Chondrocyte (in vitro differentiated cells): ENCODE data around the gene ECI1. TPM values are rescaled to one million over a fixed set of nuclear protein-coding genes. Genes with fewer than 3 reads are reported as not detected.

Experiments
- DNase-seq: peaks from one replicate; pipeline ENCODE4 v3.0.0; 2021; ENCODE audit warnings: mixed read lengths, low spot score
- H3K27ac Mint-ChIP-seq: one replicate; pipeline ENCODE4 v1.8.0; 2021; ENCODE audit warnings: mild to moderate bottlenecking, moderate library complexity, mixed read lengths; ENCODE audit not compliant: unreplicated experiment
- H3K27me3 Mint-ChIP-seq: 2 replicates; pipeline ENCODE4 v1.8.0; 2021; ENCODE audit warnings: low read depth, mixed read lengths
- H3K36me3 Mint-ChIP-seq: 2 replicates; pipeline ENCODE4 v1.8.0; 2021; ENCODE audit warnings: low read depth, mixed read lengths
- H3K4me1 Mint-ChIP-seq: 2 replicates; pipeline ENCODE4 v1.8.0; 2021; ENCODE audit warnings: low read depth, mild to moderate bottlenecking, mixed read lengths
- H3K4me3 Mint-ChIP-seq: one replicate; pipeline ENCODE4 v1.8.0; 2021; ENCODE audit warnings: mild to moderate bottlenecking, moderate library complexity, mixed read lengths; ENCODE audit not compliant: unreplicated experiment
- H3K9me3 Mint-ChIP-seq: 2 replicates; pipeline ENCODE4 v1.8.0; 2021; ENCODE audit warnings: low read depth, mixed read lengths
- CTCF ChIP-seq: fragments of 200-600 bp; sonication (generic); IDR thresholded peaks from 2 replicates; pipeline ENCODE4 v1.5.0; 2021; ENCODE audit warnings: antibody characterized with exemption, mild to moderate bottlenecking, moderate library complexity
- total RNA-seq: library from RNA; stranded (reverse); gene quantifications from 3 replicates; pipeline ENCODE4 v1.2.1, GENCODE V29; 2021

The ECI1 gene
- total RNA-seq, 1 donor from 2014 or later = 44.5 TPM

GRCh38 chr16:2230376-2230775 lies 21.0 kb downstream of the ECI1 start:
- Mint-ChIP-seq H3K9me3 (no peaks in the 10 kb centered on the region), H3K4me3 (no peak overlapping the region), H3K27me3 (no peaks in the 10 kb centered on the region), H3K36me3 (peaks cover 13% of the 10 kb centered on the region), H3K27ac (no peak overlapping the region), H3K4me1 (peaks cover 7% of the 10 kb centered on the region)
- no peak for TF ChIP-seq CTCF
- DNase-seq = no peak

GRCh38 chr16:2229632-2230250 lies 21.6 kb downstream of the ECI1 start:
- no peak for TF ChIP-seq CTCF
- H3K27ac Mint-ChIP-seq = no peak overlapping the region
- H3K9me3 Mint-ChIP-seq = no peaks in the 10 kb centered on the region
- no peaks in the 10 kb centered on the region for H3K27me3 Mint-ChIP-seq
- DNase-seq = no peak
- H3K4me1 Mint-ChIP-seq = peaks cover 11% of the 10 kb centered on the region
- H3K36me3 Mint-ChIP-seq = peaks cover 11% of the 10 kb centered on the region
- no peak overlapping the region for H3K4me3 Mint-ChIP-seq

- Mint-ChIP-seq H3K27ac (no peak overlapping the region), H3K4me1 (peaks cover 17% of the 10 kb centered on the region), H3K9me3 (no peaks in the 10 kb centered on the region), H3K27me3 (no peaks in the 10 kb centered on the region), H3K36me3 (peaks cover 11% of the 10 kb centered on the region), H3K4me3 (no peak overlapping the region)
- no peak for DNase-seq
- TF ChIP-seq CTCF = no peak
Measured at GRCh38 chr16:2229091-2229490, 22.3 kb downstream of the ECI1 start.

- DNase-seq = no peak
- no peaks in the 10 kb centered on the region for H3K9me3 Mint-ChIP-seq
- no peak overlapping the region for H3K4me3 Mint-ChIP-seq
- no peaks in the 10 kb centered on the region for H3K27me3 Mint-ChIP-seq
- no peak for TF ChIP-seq CTCF
- H3K4me1 Mint-ChIP-seq = peaks cover 18% of the 10 kb centered on the region
- no peak overlapping the region for H3K27ac Mint-ChIP-seq
- H3K36me3 Mint-ChIP-seq = peaks cover 8% of the 10 kb centered on the region
Measured at GRCh38 chr16:2228161-2228824, 23.1 kb downstream of the ECI1 start.

GRCh38 chr16:2226918-2227317 lies 24.5 kb downstream of the ECI1 start:
- Mint-ChIP-seq H3K4me1 (peaks cover 18% of the 10 kb centered on the region), H3K36me3 (peaks cover 7% of the 10 kb centered on the region), H3K27ac (peak overlapping the region; percentile 38), H3K27me3 (no peaks in the 10 kb centered on the region), H3K4me3 (no peak overlapping the region), H3K9me3 (no peaks in the 10 kb centered on the region)
- no peak for TF ChIP-seq CTCF
- no peak for DNase-seq
